Ovary (tissue), 3 donors: ENCODE results near the gene RASA3.

Source experiments
- CTCF ChIP-seq, 3 donors: fragments of 450-650 bp in 2 of 3; fragments of 200-600 bp in 1 of 3; IDR thresholded peaks; one replicate each; pipeline versions ENCODE4 v1.5.1 to v1.8.0; 2016 to 2022; ENCODE audit warnings: antibody characterized with exemption in 3 of 3, mild to moderate bottlenecking in 1 of 3
- EP300 ChIP-seq: sonication (generic); formaldehyde crosslinking; IDR thresholded peaks from one replicate; pipeline ENCODE4 v1.6.1; 2017; ENCODE audit warnings: antibody characterized with exemption
- POLR2A ChIP-seq: fragments of 450-650 bp; IDR thresholded peaks from one replicate; pipeline ENCODE4 v1.6.1; 2017; ENCODE audit warnings: antibody characterized with exemption, mild to moderate bottlenecking, moderate library complexity
- donor health status: DM: no; HTN: no; CAD: no.

- TF ChIP-seq CTCF (IDR thresholded peaks at IDR 0.05): no peak
- TF ChIP-seq POLR2A: no peak
- TF ChIP-seq EP300: no peak
Measured at GRCh38 chr13:114112231-114112825, 20.1 kb downstream of the RASA3 start.
